Mucosa of descending colon (tissue), 3 donors: ENCODE measurements around the gene CTDSPL. TPM values are rescaled to one million over a fixed set of nuclear protein-coding genes. Genes with fewer than 3 reads are reported as not detected.

ENCODE experiments used
- ATAC-seq: fragments of 200-7000 bp; cut with Tn5 transposase; one replicate; pipeline ENCODE4 v1.9.1; 2020; ENCODE audit warnings: mild to moderate bottlenecking, moderate library complexity
- DNase-seq, 3 donors: peaks; one replicate each; pipeline ENCODE4 v3.0.0-alpha.2; 2020
- H3K36me3 ChIP-seq: fragments of 200-600 bp; one replicate; pipeline ENCODE4 v1.8.0; 2021; ENCODE audit warnings: low read depth, mild to moderate bottlenecking
- H3K4me1 ChIP-seq: fragments of 200-600 bp; one replicate; pipeline ENCODE4 v1.8.0; 2021; ENCODE audit warnings: low read depth, mild to moderate bottlenecking
- H3K4me3 ChIP-seq: fragments of 200-600 bp; one replicate; pipeline ENCODE4 v1.8.0; 2021; ENCODE audit warnings: mild to moderate bottlenecking
- H3K9me3 ChIP-seq: fragments of 200-600 bp; one replicate; pipeline ENCODE4 v1.8.0; 2021; ENCODE audit warnings: mild to moderate bottlenecking
- CTCF ChIP-seq: fragments of 200-600 bp; IDR thresholded peaks from one replicate; pipeline ENCODE4 v1.8.0; 2022; ENCODE audit warnings: antibody characterized with exemption, mild to moderate bottlenecking
- intact Hi-C, 2 donors: fragments of 100-400 bp; cut with DNase I in 1 of 2; cut with micrococcal nuclease in 1 of 2; formaldehyde crosslinking; loops; one replicate each; pipeline versions ENCODE4 v1.11.0 to v1.11.1; 2022; cut with DNase I, micrococcal nuclease
- total RNA-seq, 3 donors: library from RNA; stranded (reverse); fragmentation: NEBNext Ultra II Directional in 2 of 3; extraction: Animal tissue kit (Norgen Biotek cat#: 25700) in 2 of 3; gene quantifications; one replicate each; pipeline versions ENCODE4 v1.2.1 to v1.2.4, GENCODE V29; 2021 to 2023
- donor health status: DM: no; HTN: no; CAD: no; lungs with moderate emphysema.
- donor health status: DM: no; HTN: no; CAD: no.
- donor health status: DM: no; HTN: yes; CAD: no.

CTDSPL gene
- total RNA-seq, 3 donors from 2014 or later, result 59.1 to 89.7 (median 88.1) TPM

GRCh38 chr3:37946531-37946889 lies 84.8 kb downstream of the CTDSPL start:
- DNase-seq, result no peak
- no peak overlapping the region for H3K4me3 ChIP-seq
- TF ChIP-seq CTCF, result no peak
- intact Hi-C loops, result no loop called here
- H3K4me1 ChIP-seq, result peaks cover 42% of the 10 kb centered on the region
- no peaks in the 10 kb centered on the region for H3K9me3 ChIP-seq
- H3K36me3 ChIP-seq, result no peaks in the 10 kb centered on the region
- no peak for ATAC-seq

DNA sequence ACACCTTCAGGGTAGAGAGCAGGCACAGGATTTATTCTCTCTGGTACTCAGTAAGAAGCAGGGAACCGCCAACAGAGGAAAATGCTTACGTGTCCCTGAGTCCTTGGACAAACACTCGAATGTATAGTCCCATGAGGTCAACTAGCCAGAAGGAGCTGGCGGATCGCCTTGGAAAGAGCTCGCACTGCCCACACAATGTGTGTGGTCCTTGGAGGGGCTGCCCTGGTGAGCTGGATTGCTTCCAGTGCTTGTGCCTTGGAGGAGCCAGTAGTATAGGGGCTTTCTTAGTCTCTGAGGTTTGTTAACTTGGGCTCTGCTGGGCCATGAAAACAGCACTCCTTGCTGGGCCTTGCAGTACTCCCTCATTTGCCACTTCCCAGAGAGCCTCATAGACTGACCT lies 88.2 kb downstream of the CTDSPL start:
- Histone ChIP-seq H3K9me3 (no peaks in the 10 kb centered on the region), H3K4me1 (peaks cover 15% of the 10 kb centered on the region), H3K4me3 (no peak overlapping the region), H3K36me3 (no peaks in the 10 kb centered on the region)
- TF ChIP-seq CTCF, result no peak
- ATAC-seq (no peak), DNase-seq (peak in 1 of 3 donors; percentile 14)
- intact Hi-C loops, result no loop called here

DNA sequence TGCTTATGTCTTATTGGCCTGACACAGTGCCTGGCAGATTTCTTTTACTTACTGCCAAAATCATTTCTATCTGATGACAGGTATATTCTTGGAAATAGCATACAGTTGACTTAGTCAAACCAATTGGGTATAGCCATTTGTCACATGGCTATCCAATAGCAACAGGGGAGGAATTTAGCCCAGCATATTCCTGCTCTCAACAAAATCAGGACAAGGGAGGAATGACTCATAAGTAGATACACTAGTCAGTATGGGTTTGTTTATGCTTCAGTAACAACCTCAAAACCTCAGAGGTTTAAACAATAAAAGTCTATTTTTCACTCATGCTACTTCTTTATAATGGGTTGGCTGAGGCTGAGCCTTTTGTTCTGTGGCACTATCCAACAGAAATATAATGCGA lies 90.9 kb downstream of the CTDSPL start:
- DNase-seq, result no peak
- intact Hi-C loops, result no loop called here
- ATAC-seq, result no peak
- Histone ChIP-seq H3K4me1 (peaks cover 11% of the 10 kb centered on the region), H3K36me3 (no peaks in the 10 kb centered on the region), H3K4me3 (no peak overlapping the region), H3K9me3 (no peaks in the 10 kb centered on the region)
- no peak for TF ChIP-seq CTCF

GRCh38 chr3:37953226-37953625 lies 91.5 kb downstream of the CTDSPL start:
- Histone ChIP-seq H3K4me3 (no peak overlapping the region), H3K9me3 (no peaks in the 10 kb centered on the region), H3K4me1 (peaks cover 12% of the 10 kb centered on the region), H3K36me3 (no peaks in the 10 kb centered on the region)
- intact Hi-C loops, result no loop called here
- no peak for TF ChIP-seq CTCF
- DNase-seq, result no peak
- ATAC-seq, result no peak

DNA sequence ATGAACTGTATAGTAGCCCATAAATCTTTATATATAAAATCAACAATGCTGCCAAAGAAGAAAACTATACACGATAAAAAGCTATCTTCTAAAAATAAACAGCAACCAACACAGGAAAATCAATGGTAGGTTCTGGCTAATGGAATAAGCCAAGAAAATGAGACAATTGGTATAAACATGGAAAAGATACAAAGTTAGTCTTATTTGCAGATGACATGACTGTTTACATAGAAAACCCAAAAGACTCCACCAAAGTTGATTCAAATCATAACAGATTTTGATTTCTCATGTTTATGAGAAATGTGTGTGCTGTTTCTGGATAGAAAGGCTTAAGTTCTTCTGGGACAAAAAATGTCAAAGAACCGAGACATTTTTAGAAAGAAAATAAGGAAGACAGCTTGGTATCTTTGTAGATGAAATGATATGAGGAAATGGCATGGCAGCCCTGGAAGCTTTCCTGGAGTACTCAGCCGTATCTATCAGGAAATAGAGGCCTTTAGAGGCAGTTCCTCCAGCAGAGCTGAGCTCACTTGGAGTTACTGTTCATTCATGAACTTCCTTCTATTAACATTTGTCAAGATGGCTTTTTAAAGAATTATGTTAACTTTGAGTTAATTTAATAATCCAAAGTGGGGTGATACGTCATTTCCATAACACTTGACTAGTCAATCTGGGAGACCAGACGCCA lies 92.2 kb downstream of the CTDSPL start:
- Histone ChIP-seq H3K4me1 (peaks cover 12% of the 10 kb centered on the region), H3K9me3 (no peaks in the 10 kb centered on the region), H3K36me3 (no peaks in the 10 kb centered on the region), H3K4me3 (no peak overlapping the region)
- intact Hi-C loops, result no loop called here
- DNase-seq, result no peak
- TF ChIP-seq CTCF, result no peak
- peak; percentile 60 for ATAC-seq

GRCh38 chr3:37954881-37955280 lies 93.2 kb downstream of the CTDSPL start:
- intact Hi-C loops, result no loop called here
- no peaks in the 10 kb centered on the region for H3K9me3 ChIP-seq
- DNase-seq (no peak), ATAC-seq (no peak)
- no peak overlapping the region for H3K4me3 ChIP-seq
- no peak for TF ChIP-seq CTCF
- H3K4me1 ChIP-seq, result peaks cover 12% of the 10 kb centered on the region
- H3K36me3 ChIP-seq, result no peaks in the 10 kb centered on the region
